HG03066 (cell line): ENCODE results near the gene ZNF37A.
"Not testable (repeated sequence)": the region's sequence is repeated elsewhere in the genome, so short reads cannot be mapped to it uniquely, and the experiment has no call there.

Source experiments
- ATAC-seq: cut with Tn5 transposase; IDR thresholded peaks from one replicate; pipeline ENCODE4 v1.9.1; 2021; ENCODE audit warnings: low read depth; ENCODE audit not compliant: unreplicated experiment

Gene ZNF37A

DNA sequence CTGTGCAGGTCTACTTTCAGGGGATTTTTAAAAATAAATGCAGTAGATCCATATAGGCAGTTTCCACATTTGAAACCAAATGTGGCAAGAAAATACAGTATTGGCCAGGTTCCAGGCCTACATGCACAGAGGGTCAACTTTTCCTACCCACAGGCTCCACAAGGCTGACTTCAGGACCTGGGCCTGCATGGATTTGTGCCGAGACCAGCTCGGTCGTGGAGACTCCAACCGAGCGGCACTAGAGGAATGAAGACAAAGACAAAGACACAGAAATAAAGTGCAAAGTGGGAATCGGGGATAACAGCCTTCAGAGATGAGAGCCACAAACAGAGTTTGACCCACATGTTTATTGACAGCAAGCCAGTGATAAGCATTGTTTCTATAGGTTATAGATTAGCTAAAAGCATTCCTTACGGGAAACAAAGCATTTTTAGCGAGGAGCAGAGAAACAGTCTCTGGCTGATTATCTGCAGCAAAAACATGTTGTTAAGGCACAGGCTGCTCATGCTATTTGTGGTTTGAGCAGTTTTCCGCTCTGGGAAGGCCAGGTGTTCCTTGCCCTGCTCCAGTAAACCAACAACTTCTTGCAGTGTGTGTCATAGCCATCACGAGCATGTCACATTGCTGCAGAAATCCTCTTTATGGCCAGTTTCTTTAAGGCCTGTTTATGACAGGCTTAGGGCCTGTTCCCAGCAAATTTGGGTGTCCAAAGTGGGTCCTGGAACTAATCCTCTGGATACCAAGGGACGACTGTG lies 52.6 kb downstream of the ZNF37A start:
- no peak for ATAC-seq

DNA sequence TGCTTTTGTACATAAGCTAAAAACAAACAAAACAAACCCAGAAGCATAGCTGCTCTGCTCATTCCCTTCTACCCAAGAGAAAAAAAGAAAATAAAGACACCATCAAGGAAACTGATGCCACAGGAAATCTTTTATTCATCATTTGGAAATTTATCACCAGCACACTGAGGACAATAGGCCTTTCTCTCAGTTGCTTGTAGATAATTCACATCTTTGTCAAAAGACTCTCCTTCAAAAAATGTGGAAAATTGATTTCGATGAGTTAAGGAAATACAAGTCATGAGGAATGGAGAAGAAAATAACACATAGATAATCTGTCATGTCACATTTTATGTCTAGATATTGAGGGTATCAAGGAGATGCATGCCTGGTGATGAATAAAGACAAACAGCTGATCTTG lies 53.5 kb downstream of the ZNF37A start:
- ATAC-seq = no peak

DNA sequence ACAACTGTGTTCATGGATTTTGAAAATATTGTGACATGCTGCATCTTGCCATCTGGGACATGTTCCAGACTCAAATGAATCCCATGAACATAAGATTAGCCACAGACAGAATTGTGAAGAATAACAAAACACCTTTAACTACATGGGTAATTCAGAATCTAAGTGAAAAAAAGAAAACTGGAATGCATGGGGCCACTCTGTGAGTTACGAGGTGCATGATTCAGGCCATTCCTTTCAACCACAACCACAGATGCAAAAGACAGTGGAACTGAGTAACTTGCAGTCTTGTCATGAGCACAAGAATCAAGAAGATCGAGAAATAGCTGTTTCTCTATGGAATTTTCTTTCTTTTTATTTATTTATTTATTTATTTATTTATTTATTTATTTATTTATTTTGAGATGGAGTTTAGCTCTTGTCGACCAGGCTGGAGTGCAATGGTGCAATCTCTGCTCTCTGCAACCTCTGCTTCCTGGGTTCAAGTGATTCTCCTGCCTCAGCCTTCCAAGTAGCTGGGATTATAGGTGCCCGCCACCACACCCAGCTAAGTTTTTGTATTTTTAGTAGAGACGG lies 56.8 kb downstream of the ZNF37A start:
- ATAC-seq = not testable (repeated sequence)

DNA sequence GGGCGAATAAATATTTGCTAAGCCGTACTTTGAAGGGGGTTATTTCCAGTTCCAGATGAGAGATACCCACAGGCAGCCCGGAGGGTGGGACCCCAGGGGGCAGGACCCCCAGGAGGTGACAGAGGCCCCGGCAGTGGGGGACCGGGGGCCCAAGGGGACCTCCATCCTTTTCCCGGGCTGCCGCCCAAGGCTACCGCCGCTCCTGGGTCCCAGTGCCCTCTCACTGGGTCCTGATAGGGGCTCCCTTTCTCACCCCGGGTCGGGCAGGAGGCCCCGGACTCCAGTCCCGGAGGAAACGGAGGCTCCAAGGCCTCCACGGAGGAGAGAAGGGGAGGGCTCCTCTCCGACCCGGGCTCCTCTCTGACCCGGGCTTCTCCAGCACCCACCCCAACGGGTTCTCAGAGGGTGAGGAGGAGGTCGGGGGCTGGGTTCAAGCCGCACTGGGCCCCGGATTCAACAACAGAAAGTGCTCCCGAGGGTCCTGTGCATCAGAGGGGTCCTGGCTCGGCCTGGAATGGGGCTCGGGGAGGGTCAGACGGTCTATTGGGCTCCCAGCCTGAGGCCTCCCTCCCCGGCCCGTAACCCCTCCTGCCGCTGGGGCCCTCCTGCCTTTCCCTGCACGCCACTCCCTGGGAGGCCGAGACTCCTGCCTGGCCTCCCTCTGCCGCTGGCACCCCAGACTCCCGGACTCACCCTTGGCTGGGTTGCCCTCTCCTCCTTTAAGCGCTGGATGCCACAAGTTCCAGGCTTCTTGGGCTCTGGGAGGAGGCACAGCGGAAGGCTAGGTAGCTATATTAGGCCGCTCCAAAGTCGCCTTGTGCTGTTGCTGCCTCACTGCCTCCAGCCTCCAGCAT lies 62.5 kb downstream of the ZNF37A start:
- no peak for ATAC-seq

DNA sequence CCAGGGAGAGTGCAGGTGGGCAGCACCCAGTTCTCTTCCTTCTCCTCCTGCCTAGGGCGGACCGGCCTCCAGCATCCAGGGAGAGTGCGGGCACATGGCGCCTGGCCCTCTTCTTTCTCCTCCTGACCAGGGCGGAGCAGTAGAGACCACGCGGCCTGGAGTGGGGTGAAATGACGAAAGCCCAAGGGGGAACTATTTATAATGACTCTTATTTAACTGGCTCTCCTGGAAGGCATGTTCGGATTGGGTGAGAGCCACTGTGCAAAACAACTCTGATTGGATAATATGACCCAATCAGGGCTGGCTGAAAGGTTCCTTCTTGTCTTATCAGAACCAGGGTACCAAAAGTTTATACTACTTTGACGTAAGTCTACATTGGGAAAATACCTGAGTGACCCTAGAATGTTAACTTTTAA lies 63.1 kb downstream of the ZNF37A start:
- no peak for ATAC-seq

DNA sequence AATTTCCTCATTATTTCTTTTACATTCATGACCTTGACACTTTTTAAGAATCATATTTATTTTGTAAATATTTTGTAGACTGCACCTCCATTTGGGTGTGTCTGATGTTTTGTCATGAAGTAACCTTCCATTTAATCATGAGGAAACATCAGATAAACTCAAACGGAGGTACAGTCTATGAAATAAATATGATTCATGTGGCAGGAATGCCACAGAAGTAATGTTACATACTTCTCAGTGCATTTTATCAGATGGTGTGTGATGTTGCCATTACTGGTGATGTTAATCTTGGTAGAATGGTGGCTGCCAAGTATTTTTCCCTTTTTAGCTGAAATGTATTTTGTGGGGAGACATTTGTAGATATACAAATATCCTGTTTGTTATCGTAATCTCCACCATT lies 64.9 kb downstream of the ZNF37A start:
- no peak for ATAC-seq

DNA sequence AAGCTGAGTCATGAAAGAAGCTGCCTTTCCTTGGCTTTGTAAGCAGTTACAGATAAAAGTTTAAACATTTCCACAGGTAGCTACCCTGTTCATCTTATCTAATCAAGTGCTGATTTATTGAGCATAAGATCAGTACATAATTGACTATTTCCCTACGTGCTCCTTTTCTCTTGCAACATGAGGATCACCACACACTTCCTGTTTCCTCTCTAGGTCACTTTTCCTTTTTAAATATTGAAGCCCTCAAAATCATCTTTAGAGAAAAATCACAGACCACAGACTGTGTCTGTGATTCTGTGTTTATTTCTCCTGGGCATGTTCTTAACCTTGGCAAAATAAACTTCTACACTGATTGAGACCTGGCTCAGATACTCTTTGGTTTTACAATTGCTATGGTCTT lies 69.5 kb downstream of the ZNF37A start:
- ATAC-seq = no peak

DNA sequence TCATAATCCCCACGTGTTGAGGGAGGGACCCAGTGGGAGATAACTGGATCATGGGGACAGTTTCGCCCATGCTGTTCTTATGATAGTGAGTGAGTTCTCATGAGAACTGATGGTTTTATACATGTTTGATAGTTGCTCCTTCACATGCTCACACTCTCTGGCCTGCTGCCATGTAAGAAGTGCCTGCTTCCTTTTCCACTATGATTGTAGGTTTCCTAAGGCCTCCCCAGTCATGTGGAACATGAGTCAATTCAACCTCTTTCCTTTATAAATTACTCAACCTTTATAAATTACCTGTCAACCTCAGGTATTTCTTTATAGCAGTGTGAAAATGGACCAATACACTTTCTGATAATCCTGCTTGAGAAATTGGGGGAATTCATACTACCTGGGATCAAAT lies 80.2 kb downstream of the ZNF37A start:
- no peak for ATAC-seq

DNA sequence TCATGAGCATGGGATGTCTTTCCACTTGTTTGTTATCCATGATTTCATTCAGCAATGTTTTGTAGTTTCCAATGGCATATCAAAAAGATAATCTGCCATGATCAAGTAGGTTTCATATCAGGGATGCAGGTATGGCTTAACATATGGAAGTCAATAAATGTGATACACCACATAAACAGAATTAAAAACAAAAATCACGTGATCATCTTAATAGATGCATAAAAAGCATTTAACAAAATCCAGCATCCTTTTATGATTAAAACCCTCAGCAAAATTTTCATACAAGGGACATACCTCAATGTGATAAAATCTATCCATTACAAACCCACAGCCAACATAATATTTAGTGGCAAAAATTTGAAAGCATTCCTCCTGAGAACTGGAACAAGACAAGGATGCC lies 90.3 kb downstream of the ZNF37A start:
- no peak for ATAC-seq
